DMS 273 (cell line): ENCODE results near the gene RPS19.

ENCODE experiments used
- DNase-seq: peaks from one replicate; lab custom pipeline; 2025; ENCODE audit not compliant: unreplicated experiment; lab: John Stamatoyannopoulos, UW

The RPS19 gene

GRCh38 chr19:41897181-41897580, 37.1 kb downstream of the RPS19 start:
- no peak for DNase-seq

GRCh38 chr19:41897820-41898219, 37.8 kb downstream of the RPS19 start:
- no peak for DNase-seq

- DNase-seq, result no peak
Measured at GRCh38 chr19:41898235-41898634, 38.2 kb downstream of the RPS19 start.

GRCh38 chr19:41901707-41902360, 41.8 kb downstream of the RPS19 start:
- no peak for DNase-seq

- no peak for DNase-seq
Measured at GRCh38 chr19:41902594-41902993, 42.5 kb downstream of the RPS19 start.

- DNase-seq, result no peak
Measured at GRCh38 chr19:41903193-41903953, 43.3 kb downstream of the RPS19 start.

- no peak for DNase-seq
Measured at GRCh38 chr19:41904118-41904870, 44.2 kb downstream of the RPS19 start.

GRCh38 chr19:41905273-41906002, 45.4 kb downstream of the RPS19 start:
- no peak for DNase-seq

- DNase-seq, result no peak
Measured at GRCh38 chr19:41906271-41906670, 46.2 kb downstream of the RPS19 start.

- DNase-seq, result no peak
Measured at GRCh38 chr19:41906916-41907680, 47.0 kb downstream of the RPS19 start.

GRCh38 chr19:41907994-41908615, 48.0 kb downstream of the RPS19 start:
- DNase-seq, result no peak

GRCh38 chr19:41908724-41909464, 48.8 kb downstream of the RPS19 start:
- DNase-seq, result no peak

GRCh38 chr19:41909706-41910105, 49.7 kb downstream of the RPS19 start:
- no peak for DNase-seq

GRCh38 chr19:41910240-41910991, 50.4 kb downstream of the RPS19 start:
- peak; percentile 32 for DNase-seq

GRCh38 chr19:41910992-41911888, 51.2 kb downstream of the RPS19 start:
- DNase-seq, result no peak

GRCh38 chr19:41911889-41912731, 52.1 kb downstream of the RPS19 start:
- DNase-seq, result peak; percentile 40
